ENCODE data around the gene MED13. TPM values are rescaled to one million over a fixed set of nuclear protein-coding genes. Genes with fewer than 3 reads are reported as not detected.
"Not testable (repeated sequence)": the region's sequence is repeated elsewhere in the genome, so short reads cannot be mapped to it uniquely, and the experiment has no call there.

Gene MED13
- total and polyA plus RNA-seq, 2 experiments from 2014 or later = 6.6 to 51.2 TPM

GRCh38 chr17:62014526-62014925 is 50.6 kb downstream of the MED13 start:
- H3K4me1 ChIP-seq (ENCODE audit: insufficient read depth) = no peaks in the 10 kb centered on the region
- H3K79me2 ChIP-seq = peaks cover 73% of the 10 kb centered on the region
- no peak overlapping the region for H3K4me2 ChIP-seq
- H3K9me3 ChIP-seq (ENCODE audit: low read depth) = no peaks in the 10 kb centered on the region
- H4K20me1 ChIP-seq (ENCODE audit: insufficient read depth, poor library complexity, severe bottlenecking) = peaks cover 6% of the 10 kb centered on the region
- no peak for DNase-seq (ENCODE audit: low spot score)
- no peaks in the 10 kb centered on the region for H3K27me3 ChIP-seq
- H3K4me3 ChIP-seq = no peak overlapping the region
- 88% methylated on average over 1 of the region's 1 CpG for whole genome bisulfite sequencing (ENCODE audit: low lambda C conversion rate, missing lambda C conversion rate)
- no peaks in the 10 kb centered on the region for H3K36me3 ChIP-seq (replicated peaks; ENCODE audit: insufficient read depth, low read depth)
- no peak for TF ChIP-seq CTCF (IDR thresholded peaks at IDR 0.05; ENCODE audit: poor library complexity)
- TF ChIP-seq EZH2 (IDR thresholded peaks at IDR 0.05; ENCODE audit: borderline replicate concordance) = no peak
- no peak for TF ChIP-seq EZH2phosphoT487 (IDR thresholded peaks at IDR 0.05; ENCODE audit: low read depth, severe bottlenecking, unreplicated experiment)
- H2AFZ ChIP-seq = no peak overlapping the region
- H3K27ac ChIP-seq = no peak overlapping the region
- H3K9me2 ChIP-seq (replicated peaks; ENCODE audit: insufficient read depth) = no peaks in the 10 kb centered on the region

- no peak overlapping the region for H3K27ac ChIP-seq
- 100% methylated on average over 1 of the region's 1 CpG for WGBS (ENCODE audit: low lambda C conversion rate, missing lambda C conversion rate)
- H3K27me3 ChIP-seq = no peaks in the 10 kb centered on the region
- no peak overlapping the region for H3K4me3 ChIP-seq
- peaks cover 28% of the 10 kb centered on the region for H4K20me1 ChIP-seq (ENCODE audit: insufficient read depth, poor library complexity, severe bottlenecking)
- no peak overlapping the region for H2AFZ ChIP-seq
- no peaks in the 10 kb centered on the region for H3K4me1 ChIP-seq (ENCODE audit: insufficient read depth)
- TF ChIP-seq EZH2 (IDR thresholded peaks at IDR 0.05; ENCODE audit: borderline replicate concordance) = no peak
- TF ChIP-seq CTCF (IDR thresholded peaks at IDR 0.05; ENCODE audit: poor library complexity) = no peak
- no peak for TF ChIP-seq EZH2phosphoT487 (IDR thresholded peaks at IDR 0.05; ENCODE audit: low read depth, severe bottlenecking, unreplicated experiment)
- no peaks in the 10 kb centered on the region for H3K9me3 ChIP-seq (ENCODE audit: low read depth)
- DNase-seq (ENCODE audit: low spot score) = no peak
- H3K79me2 ChIP-seq = peaks cover 78% of the 10 kb centered on the region
- no peaks in the 10 kb centered on the region for H3K36me3 ChIP-seq (replicated peaks; ENCODE audit: insufficient read depth, low read depth)
- no peak overlapping the region for H3K4me2 ChIP-seq
- H3K9me2 ChIP-seq (replicated peaks; ENCODE audit: insufficient read depth) = no peaks in the 10 kb centered on the region
These were observed 55.9 kb downstream of the MED13 start for GRCh38 chr17:62009220-62009619.

GRCh38 chr17:62008294-62008693 is 56.8 kb downstream of the MED13 start:
- H3K27ac ChIP-seq = no peak overlapping the region
- H3K9me2 ChIP-seq (replicated peaks; ENCODE audit: insufficient read depth) = no peaks in the 10 kb centered on the region
- no peak overlapping the region for H2AFZ ChIP-seq
- no peak for DNase-seq (ENCODE audit: low spot score)
- no peaks in the 10 kb centered on the region for H3K36me3 ChIP-seq (replicated peaks; ENCODE audit: insufficient read depth, low read depth)
- no peak for TF ChIP-seq CTCF (IDR thresholded peaks at IDR 0.05; ENCODE audit: poor library complexity)
- no peak for TF ChIP-seq EZH2phosphoT487 (IDR thresholded peaks at IDR 0.05; ENCODE audit: low read depth, severe bottlenecking, unreplicated experiment)
- TF ChIP-seq EZH2 (IDR thresholded peaks at IDR 0.05; ENCODE audit: borderline replicate concordance) = no peak
- no peak overlapping the region for H3K4me2 ChIP-seq
- H4K20me1 ChIP-seq (ENCODE audit: insufficient read depth, poor library complexity, severe bottlenecking) = peaks cover 33% of the 10 kb centered on the region
- H3K4me3 ChIP-seq = no peak overlapping the region
- H3K79me2 ChIP-seq = peaks cover 78% of the 10 kb centered on the region
- H3K27me3 ChIP-seq = no peaks in the 10 kb centered on the region
- H3K4me1 ChIP-seq (ENCODE audit: insufficient read depth) = no peaks in the 10 kb centered on the region
- H3K9me3 ChIP-seq (ENCODE audit: low read depth) = no peaks in the 10 kb centered on the region
- 94% methylated on average over 4 of the region's 5 CpGs for WGBS (ENCODE audit: low lambda C conversion rate, missing lambda C conversion rate)

GRCh38 chr17:62004388-62004787 is 60.7 kb downstream of the MED13 start:
- Histone ChIP-seq H3K4me1 (ENCODE audit: insufficient read depth) (no peaks in the 10 kb centered on the region), H2AFZ (no peak overlapping the region), H3K79me2 (peaks cover 94% of the 10 kb centered on the region), H3K4me3 (no peak overlapping the region), H3K27me3 (no peaks in the 10 kb centered on the region), H3K27ac (no peak overlapping the region), H3K4me2 (no peak overlapping the region), H4K20me1 (ENCODE audit: insufficient read depth, poor library complexity, severe bottlenecking) (peaks cover 46% of the 10 kb centered on the region), H3K9me2 (replicated peaks; ENCODE audit: insufficient read depth) (no peaks in the 10 kb centered on the region), H3K36me3 (replicated peaks; ENCODE audit: insufficient read depth, low read depth) (no peaks in the 10 kb centered on the region), H3K9me3 (ENCODE audit: low read depth) (no peaks in the 10 kb centered on the region)
- DNase-seq (ENCODE audit: low spot score) = no peak
- no peak for TF ChIP-seq CTCF (IDR thresholded peaks at IDR 0.05; ENCODE audit: poor library complexity)
- no peak for TF ChIP-seq EZH2 (IDR thresholded peaks at IDR 0.05; ENCODE audit: borderline replicate concordance)
- no peak for TF ChIP-seq EZH2phosphoT487 (IDR thresholded peaks at IDR 0.05; ENCODE audit: low read depth, severe bottlenecking, unreplicated experiment)

GRCh38 chr17:62003141-62003540 is 61.9 kb downstream of the MED13 start:
- WGBS (ENCODE audit: low lambda C conversion rate, missing lambda C conversion rate) = 100% methylated on average over 3 of the region's 3 CpGs
- peaks cover 50% of the 10 kb centered on the region for H4K20me1 ChIP-seq (ENCODE audit: insufficient read depth, poor library complexity, severe bottlenecking)
- not testable (repeated sequence) for H3K4me3 ChIP-seq; H2AFZ ChIP-seq; H3K27ac ChIP-seq; H3K36me3 ChIP-seq (replicated peaks; ENCODE audit: insufficient read depth, low read depth); H3K4me2 ChIP-seq; H3K9me2 ChIP-seq (replicated peaks; ENCODE audit: insufficient read depth); H3K9me3 ChIP-seq (ENCODE audit: low read depth); H3K27me3 ChIP-seq; DNase-seq (ENCODE audit: low spot score); H3K4me1 ChIP-seq (ENCODE audit: insufficient read depth)
- H3K79me2 ChIP-seq = peaks cover 95% of the 10 kb centered on the region

Measured in hepatocyte (in vitro differentiated cells).